Measurements from ENCODE around the gene TTYH3.

TTYH3 gene

DNA sequence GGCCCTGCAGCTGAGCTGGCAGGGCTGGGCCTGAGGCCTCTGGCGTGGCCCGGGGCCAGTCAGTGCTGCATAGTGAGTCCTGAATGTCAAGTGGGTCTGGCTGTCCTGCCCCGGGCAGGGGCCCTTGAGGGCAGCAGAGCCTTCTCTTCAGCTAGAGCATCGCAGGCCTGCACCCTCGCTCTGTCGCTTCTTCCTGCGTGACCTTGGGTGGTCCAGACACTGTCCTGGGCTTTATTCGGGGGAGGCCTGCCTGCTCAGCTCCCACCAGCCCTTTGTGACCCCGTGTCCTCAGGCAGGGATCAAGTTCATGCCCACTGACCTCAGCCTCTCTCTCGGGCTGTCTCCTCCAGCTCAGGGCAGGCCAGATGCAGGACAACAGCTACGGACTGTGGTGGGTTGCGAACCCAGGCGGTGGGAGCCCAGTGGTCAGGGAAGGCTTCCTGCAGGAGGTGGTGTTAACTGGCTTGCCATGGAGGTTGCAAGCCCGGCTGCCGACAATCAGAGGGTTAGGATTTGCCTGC lies 3.4 kb downstream of the TTYH3 start:
- DNase-seq (ENCODE audit: low spot score): no peak

DNA sequence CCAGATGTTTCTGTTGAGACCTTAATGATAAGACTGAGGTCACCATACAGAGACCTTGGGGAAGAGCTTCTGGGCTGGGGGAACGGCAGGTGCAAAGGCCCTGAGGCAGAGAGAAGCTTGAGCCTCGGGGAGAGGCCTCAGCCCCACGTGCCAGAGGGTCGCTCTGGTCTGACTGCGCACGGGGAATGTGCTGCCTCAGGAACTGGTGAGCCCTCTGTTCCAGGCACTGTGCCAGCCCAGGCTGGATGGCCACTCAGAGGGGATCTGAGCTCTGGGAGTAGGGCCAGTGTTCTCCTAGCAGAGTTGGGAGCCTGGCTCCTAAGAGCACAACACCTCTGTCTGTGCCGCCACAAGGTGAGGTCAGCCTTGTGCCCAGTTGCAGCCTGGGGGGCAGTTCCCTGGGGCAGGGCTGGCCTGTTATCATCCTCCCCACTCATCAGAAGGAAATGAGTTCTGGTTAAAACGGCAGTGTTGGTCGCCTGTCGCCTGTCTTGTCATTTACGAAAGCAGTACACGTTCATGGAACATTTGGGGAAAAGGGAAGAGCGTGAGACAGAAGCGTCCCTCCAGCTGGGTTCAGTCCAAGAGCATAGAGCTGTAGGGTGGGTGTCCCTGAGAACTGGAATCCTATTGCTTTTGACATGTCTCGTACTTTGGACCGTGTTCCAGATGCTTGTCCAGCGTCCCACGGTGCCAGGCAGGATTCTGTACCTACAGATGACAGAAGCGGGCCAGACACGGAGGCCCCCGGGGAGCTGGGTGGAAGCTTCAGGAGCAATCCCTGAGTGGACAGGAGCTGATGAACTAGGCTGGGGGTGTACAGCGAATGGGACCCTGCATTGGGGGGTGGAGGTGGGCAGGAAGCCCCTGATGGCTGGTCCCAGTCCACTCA lies 4.3 kb downstream of the TTYH3 start:
- DNase-seq (ENCODE audit: low spot score): no peak

DNA sequence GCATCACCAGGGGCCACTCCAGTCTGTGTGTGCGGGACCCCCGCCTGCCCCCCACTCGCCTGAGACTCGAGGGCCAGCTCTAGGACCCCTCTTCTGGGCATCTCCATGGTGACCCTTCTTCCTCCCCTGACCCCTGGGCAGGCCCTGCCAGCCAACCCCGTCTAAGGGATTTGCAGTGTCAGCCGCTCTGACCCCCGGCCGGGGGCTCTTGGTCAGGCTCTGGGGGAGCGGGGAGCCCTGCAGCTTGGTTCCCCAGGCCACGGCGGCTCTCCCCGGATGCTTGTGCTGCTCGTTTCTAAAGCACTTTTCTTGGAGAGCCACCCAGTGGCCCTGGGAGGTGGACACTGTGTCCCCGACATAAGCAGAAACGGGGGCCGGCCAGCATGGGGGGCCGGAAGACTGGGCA lies 5.3 kb downstream of the TTYH3 start:
- no peak for DNase-seq (ENCODE audit: low spot score)

DNA sequence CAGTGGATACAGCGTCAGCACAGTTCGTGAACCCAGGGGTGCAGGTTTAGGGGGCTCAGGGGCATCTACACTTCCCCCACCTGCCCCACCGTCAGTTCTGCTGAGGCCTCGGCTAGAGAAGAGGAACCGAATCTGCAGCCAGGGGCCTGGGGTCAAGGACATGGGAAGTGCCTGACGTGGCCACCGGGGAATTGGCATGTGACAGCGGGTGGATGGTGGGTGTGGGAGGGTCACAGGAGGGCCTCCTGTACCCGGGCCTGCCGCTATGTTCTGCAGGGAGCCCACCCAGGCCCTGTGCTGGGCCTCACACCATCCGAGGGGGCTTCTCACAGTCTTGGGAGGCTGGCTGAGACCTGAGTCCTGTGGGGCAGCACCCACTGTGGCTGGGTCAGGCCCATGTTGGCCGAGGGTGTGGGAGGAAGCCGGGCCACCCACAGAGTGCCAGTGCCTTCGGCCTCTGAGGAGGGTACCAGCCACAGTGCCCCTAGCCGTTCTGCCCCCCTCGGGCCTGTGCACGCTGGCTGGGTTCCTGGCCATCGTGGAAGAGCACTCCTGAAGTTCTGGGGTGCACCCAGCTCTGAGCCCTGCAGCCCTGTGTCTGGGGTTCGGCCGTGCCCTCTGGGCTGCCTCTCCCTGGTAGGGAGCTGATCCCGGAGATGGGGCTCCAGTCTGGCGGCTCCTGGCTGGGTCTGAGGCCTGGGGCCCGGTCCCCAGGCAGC lies 5.9 kb downstream of the TTYH3 start:
- DNase-seq (ENCODE audit: low spot score): no peak

DNA sequence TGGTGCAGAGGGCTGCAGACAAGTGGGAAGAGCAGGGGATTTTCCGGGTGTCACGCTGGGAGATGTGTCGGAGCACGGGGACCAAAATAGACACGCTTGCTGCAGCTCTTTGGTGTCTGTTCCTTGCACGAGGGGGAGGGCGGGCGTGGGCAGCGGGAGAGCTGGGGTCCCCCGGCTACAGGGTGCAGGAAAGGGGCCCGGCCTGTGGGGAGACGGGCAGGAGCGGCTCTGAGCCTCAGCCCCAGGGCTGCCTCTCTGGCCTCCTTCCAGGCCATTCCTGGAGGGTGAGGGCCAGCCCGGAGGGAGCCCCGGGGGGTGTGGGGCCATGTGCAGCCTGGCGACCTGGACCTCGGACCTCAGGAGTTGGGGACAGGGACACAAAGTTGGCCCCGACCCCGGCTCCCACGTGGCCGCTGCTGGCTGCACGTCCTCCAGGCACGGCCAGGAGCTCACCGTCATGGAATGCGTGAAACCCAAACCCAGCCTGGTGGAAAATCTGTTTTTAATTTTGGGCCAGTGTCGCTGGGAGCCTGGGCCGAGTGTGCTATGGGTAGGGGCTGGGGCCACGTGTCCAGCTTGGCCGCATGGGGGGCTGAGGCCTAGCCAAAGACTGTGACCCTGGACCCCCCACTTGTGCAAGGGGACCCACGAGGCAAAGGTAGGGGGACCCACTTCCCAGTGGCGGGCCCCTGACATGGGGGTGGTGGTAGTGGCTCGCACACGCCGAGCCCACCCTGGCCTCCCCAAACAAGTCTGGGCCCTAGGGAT lies 6.6 kb downstream of the TTYH3 start:
- peak; percentile 84 for DNase-seq (ENCODE audit: low spot score)

DNA sequence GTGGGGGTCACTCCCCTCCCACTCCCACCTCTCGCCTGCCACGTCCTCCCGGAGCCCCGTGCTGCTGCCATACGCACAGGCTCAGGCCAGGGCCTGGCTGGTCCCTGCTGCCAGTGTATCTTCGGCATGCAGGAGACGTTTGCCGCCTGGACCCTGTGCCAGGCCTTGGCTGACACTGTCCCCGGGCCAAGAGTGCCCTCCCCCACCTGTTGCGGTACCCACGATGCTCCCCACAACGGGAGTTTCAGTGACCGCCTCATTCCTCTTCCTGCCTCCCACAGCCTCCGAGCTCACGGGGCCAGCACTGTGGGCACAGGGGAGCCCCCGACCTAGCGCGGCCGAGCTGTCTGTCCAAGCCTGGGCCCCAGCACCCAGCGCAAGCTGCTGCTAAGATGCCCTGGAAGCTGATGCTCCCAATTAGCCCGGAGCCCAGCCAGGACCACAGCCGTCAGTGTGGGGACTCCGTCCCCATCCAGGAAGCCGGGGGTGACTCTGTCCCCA lies 7.4 kb downstream of the TTYH3 start:
- DNase-seq (ENCODE audit: low spot score): no peak

DNA sequence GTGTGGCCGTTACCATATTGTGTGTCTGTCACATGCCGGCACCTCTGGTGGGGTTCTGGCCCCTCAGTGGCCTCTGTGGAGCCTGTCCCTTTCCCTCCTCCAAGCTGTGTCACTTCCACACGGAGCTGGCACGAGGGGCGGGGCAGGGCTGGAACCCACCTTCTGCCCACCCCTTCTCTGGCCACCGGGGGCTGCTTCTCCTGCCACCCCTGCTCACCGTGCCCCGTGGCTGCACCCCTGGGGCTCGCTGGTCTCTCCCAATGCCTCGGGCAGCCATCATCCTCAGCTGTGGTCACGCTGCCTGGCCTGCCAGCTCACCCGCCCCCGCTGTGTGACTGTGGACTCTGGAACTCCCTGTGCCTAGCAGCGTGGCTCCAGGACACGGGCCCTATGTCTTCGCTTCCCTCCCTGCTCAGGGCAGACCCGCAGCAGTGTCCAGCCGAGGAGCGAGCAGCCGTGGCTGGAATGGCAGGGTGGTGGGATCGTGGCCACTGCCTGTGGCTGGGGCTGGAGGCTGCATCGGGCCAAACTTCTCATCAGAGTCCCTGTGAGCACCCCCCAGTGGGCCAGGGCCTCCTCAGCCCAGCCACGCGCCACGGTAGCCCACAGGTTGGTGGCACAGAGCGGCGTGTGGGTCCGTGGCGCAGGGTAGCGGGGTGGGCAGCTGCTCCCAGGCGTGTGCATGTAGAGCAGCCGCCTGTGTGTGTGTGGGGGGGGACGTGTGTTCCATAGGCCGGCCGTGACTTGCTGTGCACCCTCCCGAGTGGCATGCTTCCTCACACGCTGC lies 8.1 kb downstream of the TTYH3 start:
- DNase-seq (ENCODE audit: low spot score): no peak

DNA sequence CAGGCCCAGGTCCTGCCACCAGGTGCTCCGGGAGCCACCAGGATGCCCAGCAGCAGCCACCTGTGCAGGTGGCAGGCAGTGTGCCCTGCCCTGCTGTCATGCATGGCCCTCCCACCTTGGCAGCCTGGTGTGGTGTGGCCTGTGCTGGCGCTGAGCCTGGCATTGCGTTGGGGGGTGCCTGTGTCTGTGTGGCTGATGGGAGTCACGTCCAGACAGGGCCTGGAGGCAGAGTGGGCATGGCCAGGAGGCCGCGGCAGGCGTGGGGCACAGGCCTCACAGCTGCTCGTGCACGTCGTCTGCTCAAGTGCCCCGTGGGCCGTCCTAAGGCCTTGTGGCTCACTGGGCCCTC lies 8.7 kb downstream of the TTYH3 start:
- DNase-seq (ENCODE audit: low spot score): no peak

DNA sequence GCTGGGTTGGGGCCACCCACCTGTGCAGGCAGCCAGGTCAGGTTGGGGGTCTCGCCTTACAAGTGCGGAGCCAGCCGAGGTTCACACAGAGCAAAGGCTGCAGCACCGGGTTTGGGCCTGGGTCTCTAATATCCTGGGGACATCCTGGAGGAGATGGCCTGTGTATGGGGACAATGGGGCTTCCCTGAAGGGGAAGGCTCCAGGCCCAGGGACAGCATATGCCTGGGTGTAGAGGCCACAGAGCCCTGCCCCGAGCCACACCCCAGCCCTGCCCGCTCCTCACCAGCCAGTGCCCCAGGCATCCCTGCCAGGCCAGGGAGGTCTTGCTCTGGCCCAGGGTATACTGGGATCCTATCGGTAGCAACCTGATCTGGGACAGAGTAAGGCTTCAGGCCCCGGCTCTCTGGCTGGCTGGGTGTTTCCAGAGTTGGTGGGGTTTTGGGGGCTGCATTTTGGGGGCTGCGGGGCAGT lies 9.1 kb downstream of the TTYH3 start:
- no peak for DNase-seq (ENCODE audit: low spot score)

DNA sequence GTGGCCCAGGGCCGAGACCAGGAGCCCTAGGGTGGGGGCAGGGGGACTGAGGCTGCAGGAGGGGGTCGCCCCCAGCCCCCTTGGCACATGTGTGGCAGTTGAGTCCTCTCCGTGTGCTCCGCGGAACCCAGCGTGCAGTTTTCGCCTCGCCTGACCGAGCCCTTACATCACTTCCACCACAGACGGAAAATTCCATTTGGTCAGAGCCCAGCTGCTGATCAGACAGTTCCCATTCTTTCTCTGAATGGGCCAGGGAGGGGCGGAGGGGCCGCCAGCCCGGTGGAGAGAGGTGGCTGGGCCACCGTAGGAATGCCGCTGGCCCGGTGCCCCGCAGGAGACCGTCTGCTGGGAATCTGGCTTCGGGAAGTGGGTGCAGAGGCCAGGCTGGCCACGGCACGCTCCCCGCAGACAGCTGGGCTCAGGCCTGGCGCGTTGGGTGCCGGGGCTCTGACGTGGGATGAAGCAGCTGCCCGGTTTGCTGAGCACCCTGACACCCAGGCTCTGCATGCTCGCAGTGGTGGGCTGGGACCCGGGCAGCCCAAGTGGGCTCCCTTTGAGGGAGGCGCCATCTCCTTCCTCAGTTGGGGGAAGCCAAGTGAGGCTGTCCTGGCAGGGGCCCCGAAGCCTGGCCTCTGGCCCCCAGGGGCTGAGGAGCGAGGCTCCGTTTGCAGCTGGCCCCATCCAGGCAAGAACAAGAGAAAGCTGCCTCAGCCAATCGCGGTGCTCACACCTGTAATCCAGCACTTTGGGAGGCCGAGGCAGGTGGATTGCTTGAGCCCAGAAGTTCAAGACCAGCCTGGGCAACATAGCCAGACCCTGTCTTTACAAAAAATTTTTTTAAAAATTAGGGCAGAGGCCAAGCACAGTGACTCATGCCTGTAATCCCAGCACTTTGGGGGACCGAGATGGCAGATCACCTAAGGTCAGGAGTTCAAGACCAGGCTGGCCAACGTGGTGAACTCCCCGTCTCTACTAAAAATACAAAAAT lies 9.9 kb downstream of the TTYH3 start:
- peak; percentile 94 for DNase-seq (ENCODE audit: low spot score)

DNA sequence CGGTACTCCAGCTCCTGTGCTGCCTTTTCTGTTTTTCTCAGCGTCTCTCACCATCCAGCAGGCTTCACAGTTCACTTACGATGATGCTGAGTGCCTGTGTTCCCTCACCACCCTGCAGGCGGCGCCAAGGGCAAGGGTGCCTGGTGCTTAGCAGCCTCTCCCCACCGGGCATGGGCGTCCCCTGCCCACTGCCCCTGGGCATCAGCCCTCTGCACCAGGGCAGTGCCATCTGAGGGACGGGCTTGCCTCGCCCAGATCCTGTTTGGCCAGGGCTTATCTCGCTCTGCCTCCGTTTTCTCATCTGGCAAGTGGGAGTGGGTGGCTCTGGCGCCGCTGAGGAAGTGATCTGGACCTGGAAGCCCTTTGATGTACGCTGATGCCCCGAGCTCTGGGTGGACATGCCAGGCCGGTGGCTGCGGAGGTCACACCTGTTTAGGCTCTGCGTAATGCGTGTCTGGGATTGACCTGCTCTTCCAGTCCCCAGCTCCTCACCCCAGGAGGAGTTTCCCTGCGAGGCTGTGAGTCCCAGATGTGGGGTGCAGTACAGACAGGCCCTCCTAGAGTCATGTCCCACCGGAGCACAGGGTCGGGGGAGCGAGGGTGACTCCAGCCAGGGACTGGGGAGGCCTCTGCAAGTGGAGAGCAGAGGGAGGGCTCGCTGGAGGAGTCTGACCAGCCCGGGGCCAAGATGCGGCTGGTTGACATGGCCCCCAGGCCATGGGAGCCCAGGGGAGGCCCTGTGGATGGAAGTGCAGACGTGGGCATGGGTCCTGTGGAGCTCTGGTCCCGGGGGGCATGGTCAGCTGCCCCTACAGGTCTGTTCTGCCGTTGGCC lies 11.8 kb downstream of the TTYH3 start:
- DNase-seq (ENCODE audit: low spot score): no peak

DNA sequence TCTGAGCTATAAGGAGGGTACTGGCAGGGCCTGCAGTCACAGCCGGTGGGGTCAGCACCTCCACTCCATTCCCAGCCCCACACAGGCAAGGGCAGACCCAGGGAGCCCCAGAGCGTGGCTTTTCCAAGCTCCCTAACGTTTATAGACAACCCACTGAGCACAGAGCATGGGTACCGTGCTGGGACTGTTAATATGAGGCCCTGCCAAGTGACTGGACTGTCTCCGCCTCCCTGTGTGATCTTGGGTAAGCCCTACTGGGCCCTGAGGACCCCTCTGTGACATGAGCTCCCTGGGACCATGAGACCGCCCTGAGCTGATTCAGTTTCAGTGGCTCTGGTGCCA lies 12.4 kb downstream of the TTYH3 start:
- no peak for DNase-seq (ENCODE audit: low spot score)

DNA sequence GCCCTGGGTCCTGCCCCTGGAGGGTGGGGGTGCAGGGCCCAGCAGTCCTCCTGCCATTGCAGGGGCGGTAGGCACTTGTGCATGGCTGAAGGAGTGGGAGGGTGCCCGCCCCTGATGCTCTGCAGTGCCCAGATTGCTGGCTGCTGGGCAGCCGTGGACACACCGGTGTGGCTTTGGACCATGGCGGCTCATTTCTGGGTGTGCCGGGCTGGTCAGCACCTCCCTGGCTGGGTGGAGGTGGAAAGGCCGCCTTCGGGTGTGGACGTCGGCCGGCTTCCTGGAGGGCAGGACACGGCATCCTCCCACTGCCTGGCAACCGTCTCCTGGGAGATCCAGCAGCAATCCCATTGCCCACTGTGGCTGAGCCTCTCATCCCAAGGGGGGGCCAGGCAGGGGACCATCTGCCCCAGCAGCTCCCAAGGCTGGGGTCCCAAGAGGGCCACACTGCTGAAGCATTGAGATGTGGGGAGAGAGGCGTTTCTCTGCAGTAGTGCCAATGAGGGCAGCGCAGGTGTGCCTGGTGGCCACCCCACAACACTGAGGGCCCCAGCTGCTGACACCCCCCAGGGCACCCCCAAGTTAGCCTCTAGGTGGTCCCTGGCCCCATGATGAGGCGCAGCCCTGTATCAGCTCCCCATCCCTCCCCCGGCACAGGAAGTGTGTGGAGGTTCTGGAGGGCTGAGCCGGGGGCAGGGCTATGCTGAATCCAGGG lies 12.9 kb downstream of the TTYH3 start:
- no peak for DNase-seq (ENCODE audit: low spot score)

DNA sequence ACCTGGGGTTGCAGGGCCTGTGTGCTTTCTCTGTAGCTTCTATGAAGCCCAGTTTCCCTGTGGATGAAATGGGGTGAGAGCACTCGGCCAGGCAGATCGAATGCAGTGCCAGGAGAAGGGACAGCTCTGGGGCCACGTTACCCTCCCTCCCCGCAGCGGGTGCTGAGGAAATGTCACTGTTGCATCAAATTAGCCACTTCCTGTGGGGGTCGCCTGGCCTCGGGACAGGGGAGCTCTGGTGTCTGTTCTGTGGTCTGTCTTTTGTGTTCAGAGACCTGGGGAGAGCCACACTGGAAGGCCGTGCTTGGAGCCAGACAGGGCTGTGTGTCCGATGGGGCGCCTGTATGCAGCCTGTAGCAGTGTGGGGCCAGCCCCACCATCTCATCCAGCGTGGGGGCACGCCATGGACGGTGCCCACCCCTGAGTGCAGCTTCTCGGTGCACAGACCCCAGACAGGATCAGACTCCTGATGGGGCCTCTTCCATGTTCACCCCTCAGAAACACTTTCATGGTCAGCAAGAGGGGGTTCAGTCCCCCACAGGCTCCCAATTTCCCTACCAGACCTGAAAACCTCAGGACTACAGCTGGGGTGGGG lies 13.6 kb downstream of the TTYH3 start:
- DNase-seq (ENCODE audit: low spot score): no peak

DNA sequence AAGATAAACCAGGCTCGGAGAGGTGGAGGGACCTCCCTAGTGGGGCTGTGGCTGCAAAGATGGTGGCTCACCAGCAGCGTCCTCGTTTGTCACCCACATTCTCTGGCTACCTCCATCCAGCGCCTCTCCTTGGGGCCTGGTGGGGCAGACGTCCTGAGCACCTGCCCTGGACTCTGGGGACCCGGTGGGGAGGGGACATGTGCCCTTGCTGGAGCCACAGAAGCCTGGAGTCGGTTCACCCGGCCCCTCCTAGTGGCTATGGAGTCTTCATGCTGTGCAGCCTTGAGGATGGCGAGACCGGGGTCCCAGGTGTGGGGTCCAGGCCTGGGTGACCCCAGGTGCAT lies 14.5 kb downstream of the TTYH3 start:
- no peak for DNase-seq (ENCODE audit: low spot score)

DNA sequence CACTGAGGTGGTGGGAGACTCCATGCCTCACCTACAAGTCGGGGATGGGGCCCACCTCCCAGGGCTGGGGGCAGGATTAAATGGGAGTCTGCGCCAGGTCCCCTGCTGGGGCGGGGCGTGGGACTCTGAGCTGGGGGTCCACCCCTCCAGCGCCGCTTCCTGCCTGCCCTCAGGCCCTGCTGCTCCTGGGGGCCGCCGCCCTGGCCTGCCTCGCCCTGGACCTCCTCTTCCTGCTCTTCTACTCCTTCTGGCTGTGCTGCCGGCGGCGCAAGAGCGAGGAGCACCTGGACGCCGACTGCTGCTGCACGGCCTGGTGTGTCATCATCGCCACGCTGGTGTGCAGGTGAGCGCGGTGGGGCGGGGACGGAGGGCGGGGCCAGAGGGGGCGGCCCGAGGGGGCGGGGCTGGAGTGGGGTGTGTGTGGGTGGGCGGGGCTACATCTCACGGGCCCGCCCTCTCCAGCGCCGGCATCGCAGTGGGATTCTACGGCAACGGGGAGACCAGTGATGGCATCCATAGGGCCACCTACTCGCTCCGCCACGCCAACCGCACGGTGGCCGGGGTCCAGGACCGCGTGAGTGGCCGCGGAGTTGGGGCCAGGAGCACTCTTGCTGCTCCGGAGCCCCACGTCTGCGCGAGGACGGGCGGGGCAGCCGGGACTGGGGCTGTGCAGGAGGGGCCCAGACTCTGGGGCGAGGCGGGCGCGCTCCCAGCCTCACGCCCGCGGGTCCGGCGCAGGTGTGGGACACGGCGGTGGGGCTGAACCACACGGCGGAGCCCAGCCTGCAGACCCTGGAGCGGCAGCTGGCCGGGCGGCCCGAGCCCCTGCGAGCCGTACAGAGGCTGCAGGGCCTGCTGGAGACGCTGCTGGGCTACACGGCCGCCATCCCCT lies 15.1 kb downstream of the TTYH3 start:
- no peak for DNase-seq (ENCODE audit: low spot score)

DNA sequence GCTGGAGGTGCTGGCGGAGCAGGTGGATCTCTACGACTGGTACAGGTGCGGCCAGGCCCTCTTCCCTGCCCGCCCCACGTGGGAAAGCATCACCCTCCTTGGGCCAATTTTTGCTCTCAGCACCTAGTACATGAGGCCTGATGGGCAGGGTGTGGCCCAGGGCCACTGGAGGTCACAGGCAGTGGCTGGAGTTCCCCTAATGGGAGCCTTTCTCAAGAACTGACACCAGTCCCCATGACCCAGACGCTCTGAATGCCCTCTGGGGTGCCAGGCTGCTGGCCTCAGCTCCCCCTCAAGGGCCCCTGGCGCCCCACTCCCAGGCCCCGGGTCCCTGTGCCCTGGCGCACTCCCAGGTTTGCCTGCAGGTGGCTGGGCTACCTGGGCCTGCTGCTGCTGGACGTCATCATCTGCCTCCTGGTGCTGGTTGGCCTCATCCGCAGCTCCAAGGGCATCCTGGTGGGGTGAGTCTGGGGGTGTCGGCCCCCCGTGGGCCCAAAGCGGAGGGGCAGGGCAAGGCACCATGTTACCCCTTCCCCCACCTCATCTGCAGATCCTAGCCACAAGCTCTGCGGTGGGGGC lies 15.9 kb downstream of the TTYH3 start:
- DNase-seq (ENCODE audit: low spot score): no peak
